Measurements from ENCODE around the gene TLX2.
"Not testable (repeated sequence)": the region's sequence is repeated elsewhere in the genome, so short reads cannot be mapped to it uniquely, and the experiment has no call there.

Gene TLX2

GRCh38 chr2:74558284-74559230 is 44.3 kb downstream of the TLX2 start:
- no peak for DNase-seq

GRCh38 chr2:74559912-74560311 is 45.7 kb downstream of the TLX2 start:
- no peak for DNase-seq

GRCh38 chr2:74560591-74560990 is 46.3 kb downstream of the TLX2 start:
- no peak for DNase-seq

- DNase-seq, result not testable (repeated sequence)
Measured at GRCh38 chr2:74561022-74561421, 46.8 kb downstream of the TLX2 start.

GRCh38 chr2:74562126-74562775 is 48.0 kb downstream of the TLX2 start:
- DNase-seq, result no peak

GRCh38 chr2:74564222-74564621 is 50.0 kb downstream of the TLX2 start:
- no peak for DNase-seq

GRCh38 chr2:74566076-74566753 is 52.0 kb downstream of the TLX2 start:
- DNase-seq, result no peak

- DNase-seq, result no peak
Measured at GRCh38 chr2:74566754-74567085, 52.5 kb downstream of the TLX2 start.

Measured in NCI-H2029 (cell line).